Heart right ventricle (tissue), 16 donors: ENCODE results near the gene STIM2. TPM values are rescaled to one million over a fixed set of nuclear protein-coding genes. Genes with fewer than 3 reads are reported as not detected.

Experiments used
- ATAC-seq, 8 donors: fragments of 200-7000 bp; cut with Tn5 transposase; one replicate each; pipeline ENCODE4 v1.9.1; 2020; ENCODE audit warnings: mild to moderate bottlenecking in 8 of 8, moderate library complexity in 8 of 8, moderate number of reproducible peaks in 1 of 8
- DNase-seq, 2 donors: peaks; one replicate each; pipeline ENCODE4 v3.0.0-alpha.2; 2020
- H3K27ac ChIP-seq, 10 donors: fragments of 200-600 bp; sonication (generic) in 2 of 10; one replicate each; pipeline versions ENCODE4 v1.5.0 to v1.8.0; 2020 to 2022; ENCODE audit warnings: mild to moderate bottlenecking in 3 of 10
- H3K27me3 ChIP-seq, 7 donors: fragments of 200-600 bp; one replicate each; pipeline ENCODE4 v1.8.0; 2021 to 2022; ENCODE audit warnings: mild to moderate bottlenecking in 2 of 7
- H3K36me3 ChIP-seq, 9 donors: fragments of 200-600 bp; sonication (generic) in 1 of 9; one replicate each; pipeline versions ENCODE4 v1.5.0 to v1.8.0; 2020 to 2022; ENCODE audit warnings: mild to moderate bottlenecking in 2 of 9
- H3K4me1 ChIP-seq, 9 donors: fragments of 200-600 bp; sonication (generic) in 1 of 9; one replicate each; pipeline versions ENCODE4 v1.5.0 to v1.8.0; 2020 to 2022; ENCODE audit warnings: mild to moderate bottlenecking in 4 of 9
- H3K4me3 ChIP-seq, 10 donors: fragments of 200-600 bp; sonication (generic) in 2 of 10; one replicate each; pipeline versions ENCODE4 v1.5.0 to v1.8.0; 2020 to 2022; ENCODE audit warnings: mild to moderate bottlenecking in 7 of 10, moderate library complexity in 2 of 10
- H3K9me3 ChIP-seq, 11 donors: fragments of 200-600 bp in 10 of 11; sonication (generic) in 2 of 11; one replicate each; pipeline versions ENCODE4 v1.5.0 to v1.8.0; 2013 to 2022; ENCODE audit warnings: mild to moderate bottlenecking in 2 of 11, control low read depth in 1 of 11, moderate library complexity in 1 of 11
- WGBS, 2 donors: extraction: QIAGEN DNeasy Blood & Tissue Kit; methylation state at CpG; one replicate each; pipeline ENCODE4 v1.1.7; 2013; ENCODE audit warnings: inconsistent platforms in 1 of 2; 5-methylcytosine and 5-hydroxymethylcytosine counted together
- intact Hi-C, 10 donors: fragments of 100-400 bp; cut with DNase I; formaldehyde crosslinking; loops; one replicate each; pipeline versions ENCODE4 v1.11.1 to v1.14.2; 2022
- polyA plus RNA-seq, 2 donors: library from polyadenylated mRNA; stranded (reverse); fragments of 200-250 nt; gene quantifications; one replicate each; pipeline ENCODE4 v1.2.3, GENCODE V29; 2013
- total RNA-seq, 10 donors: library from RNA; stranded (reverse); fragmentation: NEBNext Ultra II Directional in 3 of 10; extraction: Animal tissue kit (Norgen Biotek cat#: 25700) in 3 of 10; gene quantifications; one replicate each; pipeline versions ENCODE4 v1.2.1 to v1.2.4, GENCODE V29; 2021 to 2023
- TF ChIP-seq, protein P1 (sequence below), 9 donors: fragments of 200-600 bp; sonication (generic) in 2 of 9; IDR thresholded peaks; one replicate each; pipeline versions ENCODE4 v1.5.0 to v1.8.0; 2021 to 2022; ENCODE audit warnings: antibody characterized with exemption in 9 of 9, mild to moderate bottlenecking in 5 of 9, moderate library complexity in 1 of 9
- donor health status: Arrhythmogenic right ventricular cardiomyopathy.
- donor health status: ischemic (EF 13 %, LVEDD 7.1; RV severe dilation, severe dysfunction).
- donor health status: healthy with polysubstance abuse.
- donor health status: DM: no; HTN: yes; CAD: no.
- donor health status: DM: no; HTN: no; CAD: no.
- donor health status: ischemic (EF 25% LVEDD 6.9; RV normal size, moderate dysfunction).
- donor health status: ischemic (EF 25% LVEDD 5.7; RV mildly dilated, moderate dysfunction).
- donor health status: healthy.
- donor health status: DM: yes; HTN: yes; CAD: no.
- donor health status: Ischemic cardiomyopathy.
- donor health status: ischemic (EF 35%, LVEDD 5.7; RV mildly dilated, moderate dysfunction).
- donor health status: nonischemic (EF 11% LVEDD 7.7; RV severe dilation, severe dysfunction).
- donor health status: DM: yes; HTN: yes; CAD: no.
- donor health status: PGD.
- donor health status: ischemic (EF 29% LVEDD 5.4; RV normal size, mild dysfunction).
- donor health status: nonischemic (EF 23%, LVEDD 6.1; RV moderate dilation, normal function).

The STIM2 gene
- total and polyA plus RNA-seq, 12 donors, result 5.2 to 13.5 (median 9.6) TPM

DNA sequence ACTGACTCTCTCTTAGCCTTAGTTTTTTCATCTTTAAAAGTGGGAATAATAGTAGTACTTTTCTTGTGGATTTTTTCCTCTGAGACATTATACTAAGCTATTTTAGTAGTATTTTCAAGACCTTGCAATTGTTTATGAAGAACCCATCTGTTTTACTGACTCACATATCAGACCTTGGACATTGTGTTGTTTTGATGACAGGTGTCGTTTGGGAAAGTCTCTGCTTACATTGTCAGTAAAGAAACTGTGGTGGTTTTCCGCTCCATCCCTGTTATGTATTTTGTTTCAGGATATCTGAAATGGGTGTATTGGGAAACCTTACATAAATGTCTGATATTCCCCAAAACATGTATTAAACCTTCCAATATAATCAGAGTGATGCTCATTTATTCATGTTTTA, 92.2 kb downstream of the STIM2 start:
- Histone ChIP-seq H3K4me1 (peaks cover 0 to 21% (median 0%) of the 10 kb centered on the region in 9 donors), H3K9me3 (peaks cover 0 to 12% (median 5%) of the 10 kb centered on the region in 11 donors), H3K4me3 (no peak overlapping the region), H3K27me3 (no peaks in the 10 kb centered on the region), H3K36me3 (no peaks in the 10 kb centered on the region), H3K27ac (no peak overlapping the region)
- intact Hi-C loops, result no loop called here
- no peak for DNase-seq
- no peak for ATAC-seq
- TF ChIP-seq, protein P1, sequence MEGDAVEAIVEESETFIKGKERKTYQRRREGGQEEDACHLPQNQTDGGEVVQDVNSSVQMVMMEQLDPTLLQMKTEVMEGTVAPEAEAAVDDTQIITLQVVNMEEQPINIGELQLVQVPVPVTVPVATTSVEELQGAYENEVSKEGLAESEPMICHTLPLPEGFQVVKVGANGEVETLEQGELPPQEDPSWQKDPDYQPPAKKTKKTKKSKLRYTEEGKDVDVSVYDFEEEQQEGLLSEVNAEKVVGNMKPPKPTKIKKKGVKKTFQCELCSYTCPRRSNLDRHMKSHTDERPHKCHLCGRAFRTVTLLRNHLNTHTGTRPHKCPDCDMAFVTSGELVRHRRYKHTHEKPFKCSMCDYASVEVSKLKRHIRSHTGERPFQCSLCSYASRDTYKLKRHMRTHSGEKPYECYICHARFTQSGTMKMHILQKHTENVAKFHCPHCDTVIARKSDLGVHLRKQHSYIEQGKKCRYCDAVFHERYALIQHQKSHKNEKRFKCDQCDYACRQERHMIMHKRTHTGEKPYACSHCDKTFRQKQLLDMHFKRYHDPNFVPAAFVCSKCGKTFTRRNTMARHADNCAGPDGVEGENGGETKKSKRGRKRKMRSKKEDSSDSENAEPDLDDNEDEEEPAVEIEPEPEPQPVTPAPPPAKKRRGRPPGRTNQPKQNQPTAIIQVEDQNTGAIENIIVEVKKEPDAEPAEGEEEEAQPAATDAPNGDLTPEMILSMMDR (IDR thresholded peaks at IDR 0.05), result no peak
- 91 to 93% methylated on average over 2 of the region's 2 CpGs for WGBS, 2 donors

DNA sequence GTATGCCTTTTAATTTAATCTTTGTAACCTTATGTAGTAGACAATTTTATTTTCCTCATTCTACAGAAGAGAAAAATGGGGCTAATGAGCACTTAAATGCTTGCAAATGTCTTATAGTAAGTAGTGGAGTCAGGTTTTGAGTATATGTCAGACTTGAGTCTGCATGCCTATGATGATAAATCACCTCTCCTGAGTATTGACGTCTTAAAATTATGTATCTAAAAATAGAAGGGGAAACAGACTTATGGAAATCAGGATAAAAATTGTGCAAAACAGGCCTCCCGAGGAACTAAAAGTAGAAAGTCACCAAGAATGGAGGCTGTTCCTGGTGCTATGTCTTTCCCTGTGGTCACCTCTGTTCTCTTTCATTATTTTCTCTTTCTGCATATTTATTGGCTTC, 92.7 kb downstream of the STIM2 start:
- ATAC-seq, result no peak
- intact Hi-C loops, result no loop called here
- 51% methylated on average over 2 of the region's 2 CpGs for WGBS, 2 donors
- TF ChIP-seq, protein P1 (IDR thresholded peaks at IDR 0.05), result no peak
- Histone ChIP-seq H3K36me3 (peaks cover 0 to 3% (median 0%) of the 10 kb centered on the region in 9 donors), H3K27ac (no peak overlapping the region), H3K4me3 (no peak overlapping the region), H3K4me1 (peaks cover 0 to 21% (median 0%) of the 10 kb centered on the region in 9 donors), H3K9me3 (peaks cover 0 to 12% (median 5%) of the 10 kb centered on the region in 11 donors), H3K27me3 (no peaks in the 10 kb centered on the region)
- no peak for DNase-seq

GRCh38 chr4:26953770-26954423, 93.3 kb downstream of the STIM2 start:
- H3K4me3 ChIP-seq, result no peak overlapping the region
- intact Hi-C loops, result no loop called here
- no peak overlapping the region for H3K27ac ChIP-seq
- WGBS, 2 donors, result 90 to 94% methylated on average over 3 of the region's 3 CpGs
- ATAC-seq (no peak), DNase-seq (no peak)
- peaks cover 0 to 8% (median 0%) of the 10 kb centered on the region in 9 donors for H3K36me3 ChIP-seq
- TF ChIP-seq, protein P1 (IDR thresholded peaks at IDR 0.05), result no peak
- peaks cover 0 to 12% (median 5%) of the 10 kb centered on the region in 11 donors for H3K9me3 ChIP-seq
- peaks cover 0 to 21% (median 0%) of the 10 kb centered on the region in 9 donors for H3K4me1 ChIP-seq
- no peaks in the 10 kb centered on the region for H3K27me3 ChIP-seq

DNA sequence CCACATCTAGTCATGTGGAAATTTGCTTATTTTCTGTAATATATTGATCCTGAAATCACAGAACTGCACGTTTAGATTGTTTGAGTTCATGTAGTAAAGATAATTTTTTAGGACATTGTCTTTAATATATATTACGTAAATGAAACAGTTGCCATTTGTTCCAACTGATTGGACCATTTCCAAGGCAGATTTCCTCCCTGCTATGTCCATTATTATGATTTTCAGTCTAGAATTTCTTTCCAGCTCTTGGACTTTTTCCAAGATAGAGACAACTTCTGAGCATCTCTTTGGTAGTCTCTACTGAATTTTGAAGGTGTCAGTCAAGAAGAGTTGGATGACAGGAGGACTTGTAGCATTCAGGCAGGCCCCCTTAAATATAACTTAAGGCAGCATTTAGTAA, 94.6 kb downstream of the STIM2 start:
- ATAC-seq (no peak), DNase-seq (no peak)
- no peak overlapping the region for H3K4me3 ChIP-seq
- H3K9me3 ChIP-seq, result peaks cover 0 to 10% (median 5%) of the 10 kb centered on the region in 11 donors
- WGBS, 2 donors, result 0 to 44% methylated on average over 2 of the region's 2 CpGs
- intact Hi-C loops, result no loop called here
- no peak overlapping the region for H3K27ac ChIP-seq
- peaks cover 0 to 10% (median 0%) of the 10 kb centered on the region in 9 donors for H3K36me3 ChIP-seq
- H3K27me3 ChIP-seq, result no peaks in the 10 kb centered on the region
- TF ChIP-seq, protein P1 (IDR thresholded peaks at IDR 0.05), result no peak
- peaks cover 0 to 21% (median 0%) of the 10 kb centered on the region in 9 donors for H3K4me1 ChIP-seq
